GM19324 (cell line): Measurements from ENCODE around the gene GRPEL1.
"Not testable (repeated sequence)": the region's sequence is repeated elsewhere in the genome, so short reads cannot be mapped to it uniquely, and the experiment has no call there.

Experiments
- ATAC-seq: cut with Tn5 transposase; IDR thresholded peaks from one replicate; pipeline ENCODE4 v1.9.1; 2021; ENCODE audit warnings: mild to moderate bottlenecking, moderate library complexity; ENCODE audit not compliant: unreplicated experiment, low FRiP score

The GRPEL1 gene

DNA sequence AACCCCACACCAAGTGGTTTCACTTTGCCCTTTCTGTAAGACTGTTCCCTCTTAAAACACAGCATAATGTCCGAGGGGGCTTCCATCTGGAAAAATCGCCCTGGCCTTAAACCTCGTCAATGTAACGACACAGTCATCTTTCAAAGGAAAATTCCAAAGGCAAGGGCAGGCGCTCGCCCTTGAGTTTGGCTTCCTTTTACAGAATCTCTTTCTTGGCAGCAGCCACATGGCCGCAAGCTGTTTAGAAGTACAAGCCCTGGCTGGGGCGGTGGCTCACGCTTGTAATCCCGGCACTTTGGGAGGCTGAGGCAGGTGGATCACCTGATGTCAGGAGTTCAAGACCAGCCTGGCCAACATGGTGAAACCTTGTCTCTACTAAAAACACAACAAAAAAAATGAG lies 27.1 kb upstream of the GRPEL1 start:
- no peak for ATAC-seq

DNA sequence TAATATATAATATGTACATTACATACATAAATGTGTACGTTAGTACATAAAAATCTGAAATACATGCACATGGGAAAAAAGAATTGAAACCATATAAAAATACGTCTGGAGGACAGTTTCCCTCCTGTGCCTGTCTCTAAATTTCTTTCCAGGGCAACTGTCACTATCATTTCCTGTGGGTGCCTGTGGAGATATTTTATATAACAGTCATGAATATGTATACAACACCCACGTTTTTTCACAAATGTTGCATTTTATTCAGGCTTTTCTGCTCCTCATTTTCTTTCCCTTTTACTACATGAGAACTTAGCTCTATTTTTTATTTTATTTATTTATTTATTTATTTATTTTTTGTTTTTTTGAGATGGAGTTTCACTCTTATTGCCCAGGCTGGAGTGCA lies 24.2 kb upstream of the GRPEL1 start:
- no peak for ATAC-seq

DNA sequence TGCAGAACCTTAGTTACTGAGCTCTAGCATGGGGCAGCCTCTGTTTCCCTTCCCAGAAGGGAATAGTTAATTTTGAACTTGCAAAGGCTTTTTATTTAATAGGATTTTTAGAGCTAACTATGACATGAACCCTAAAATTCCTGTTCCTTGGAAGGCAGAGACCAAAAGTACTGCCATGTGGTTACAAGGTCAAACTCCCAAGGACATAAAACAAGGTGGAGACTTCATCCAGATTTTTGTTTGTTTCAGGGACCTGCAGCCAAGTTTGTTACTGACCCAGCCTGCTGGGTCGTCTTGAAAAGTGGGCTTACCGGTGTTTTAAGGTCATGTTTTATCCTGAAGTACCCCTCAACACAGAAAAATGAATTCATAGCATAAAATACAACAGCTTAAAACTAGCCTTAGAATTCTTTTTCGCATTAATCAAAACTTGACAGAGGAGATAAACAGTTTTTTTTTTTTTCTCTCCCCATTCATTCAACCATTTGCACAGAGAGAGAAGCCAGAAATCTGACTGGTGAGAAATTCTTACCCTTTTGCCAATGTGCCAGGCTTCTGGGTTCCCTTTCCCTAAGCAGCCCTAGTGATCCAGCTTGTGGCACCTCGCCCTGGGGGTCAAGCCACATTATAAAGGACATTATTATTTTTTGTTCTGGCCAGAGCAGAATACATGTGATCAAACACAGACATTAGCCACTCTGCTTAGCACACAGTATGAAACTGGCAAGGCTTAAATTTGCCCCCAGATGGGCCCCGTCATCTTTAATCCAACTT lies 21.5 kb upstream of the GRPEL1 start:
- ATAC-seq = no peak

DNA sequence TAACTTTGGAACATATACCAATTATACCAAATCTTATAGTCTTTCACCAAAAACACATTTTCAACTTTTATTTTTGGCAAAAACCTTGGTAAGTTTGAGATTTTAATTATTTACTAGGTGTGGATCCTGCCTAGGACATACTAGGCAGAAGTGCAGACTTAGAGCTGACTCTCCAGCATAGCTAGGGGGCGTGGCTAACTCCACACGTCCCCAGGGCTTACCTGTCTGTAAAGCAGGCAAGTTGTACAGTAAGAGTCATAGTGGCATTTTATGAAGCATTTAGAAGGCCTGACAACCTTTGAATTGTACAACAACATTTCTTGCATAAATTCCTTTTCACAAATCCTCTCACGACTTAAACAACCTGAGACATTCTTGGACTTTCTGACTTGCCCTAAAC lies 19.2 kb upstream of the GRPEL1 start:
- no peak for ATAC-seq

DNA sequence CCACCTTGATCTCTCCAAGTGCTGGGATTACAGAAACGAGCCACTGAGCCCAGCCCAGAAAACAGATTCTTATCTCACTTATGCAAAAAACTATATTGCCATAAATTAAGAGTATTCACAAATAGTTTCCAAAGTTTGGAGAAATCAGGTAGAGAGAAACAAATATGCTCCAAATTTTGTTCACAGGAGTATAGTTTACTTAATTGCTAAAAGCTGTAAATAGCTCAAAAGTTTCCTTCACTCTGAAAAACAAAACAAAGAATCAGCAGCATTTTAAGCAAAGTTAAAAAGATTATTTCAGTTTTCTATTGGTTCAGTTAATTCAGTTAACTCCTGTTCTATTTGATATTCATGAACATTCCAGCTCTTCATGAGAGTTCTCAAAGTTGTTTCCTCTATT lies 18.5 kb upstream of the GRPEL1 start:
- no peak for ATAC-seq

DNA sequence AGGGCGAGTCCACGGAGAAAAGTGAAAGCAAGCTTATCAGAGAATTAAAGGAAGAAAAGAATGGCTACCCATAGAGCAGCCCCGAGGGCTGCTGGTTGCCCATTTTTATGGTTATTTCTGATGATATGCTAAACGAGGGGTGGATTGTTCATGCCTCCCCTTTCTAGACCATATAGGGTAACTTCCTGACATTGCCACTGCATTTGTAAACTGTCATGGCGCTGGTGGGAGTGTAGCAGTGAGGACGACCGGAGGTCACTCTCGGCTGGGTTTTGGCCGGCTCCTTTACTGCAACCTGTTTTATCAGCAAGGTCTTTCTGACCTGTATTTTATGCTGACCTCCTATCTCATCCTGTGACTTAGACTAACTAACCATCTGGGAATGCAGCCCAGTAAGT lies 16.7 kb upstream of the GRPEL1 start:
- not testable (repeated sequence) for ATAC-seq

DNA sequence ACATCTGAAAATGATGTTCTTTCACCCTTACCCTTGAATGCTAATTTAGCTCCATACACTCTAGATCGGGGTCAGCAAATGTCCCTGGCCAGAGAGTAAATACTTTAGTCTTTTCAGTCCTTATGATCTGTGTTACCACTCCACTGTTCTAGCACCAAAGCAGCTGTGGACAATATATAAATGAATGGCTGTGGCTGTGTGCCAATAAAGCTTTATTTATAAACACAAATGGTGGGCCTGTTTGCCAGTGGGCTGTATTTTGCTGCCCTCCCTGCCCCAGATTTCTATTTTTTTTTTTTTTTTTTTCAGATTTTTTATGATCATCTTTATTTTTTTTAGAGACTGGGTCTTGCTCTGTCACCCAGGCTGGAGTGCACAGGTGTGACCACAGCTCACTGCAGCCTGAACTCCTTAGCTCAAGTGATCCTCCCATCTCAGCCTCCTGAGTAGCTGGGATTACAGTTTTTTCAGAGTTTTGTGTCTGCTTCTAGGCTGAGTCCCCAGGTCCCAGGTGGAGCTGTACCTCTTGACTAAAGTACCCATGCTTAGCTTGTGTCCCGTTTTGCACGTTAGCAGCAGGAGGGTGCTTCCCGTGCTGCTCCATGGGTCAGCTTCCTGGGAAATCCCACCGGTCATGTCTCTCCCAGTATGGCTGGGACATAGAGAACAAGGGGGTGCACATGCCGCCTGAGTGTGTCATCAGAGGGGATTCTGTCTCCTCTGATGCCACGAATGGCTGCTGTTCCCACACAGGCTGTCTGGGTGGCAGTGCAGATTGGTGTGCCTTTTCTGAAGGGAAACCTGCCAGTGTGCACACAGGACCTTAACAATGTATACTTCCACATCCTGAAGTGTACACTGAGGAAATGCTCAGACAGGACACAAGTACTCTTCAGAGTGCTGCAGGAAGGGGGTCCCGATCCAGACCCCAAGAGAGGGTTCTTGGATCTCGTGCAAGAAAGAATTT lies 16.0 kb upstream of the GRPEL1 start:
- no peak for ATAC-seq

DNA sequence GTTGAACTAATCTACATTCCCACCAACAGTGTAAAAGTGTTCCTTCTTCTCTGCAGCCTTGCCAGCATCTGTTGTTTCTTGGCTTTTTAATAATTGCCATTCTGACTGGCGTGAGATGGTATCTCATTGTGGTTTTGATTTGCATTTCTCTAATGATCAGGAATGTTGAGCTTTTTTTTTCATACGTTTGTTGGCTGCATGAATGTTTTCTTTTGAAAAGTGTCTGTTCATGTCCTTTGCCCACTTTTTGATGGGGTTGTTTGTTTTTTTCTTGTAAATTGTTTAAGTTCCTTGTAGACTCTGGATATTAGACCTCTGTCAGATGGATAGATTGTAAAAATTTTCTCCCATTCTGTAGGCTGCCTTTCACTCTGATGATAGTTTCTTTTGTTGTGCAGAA lies 12.0 kb upstream of the GRPEL1 start:
- not testable (repeated sequence) for ATAC-seq

DNA sequence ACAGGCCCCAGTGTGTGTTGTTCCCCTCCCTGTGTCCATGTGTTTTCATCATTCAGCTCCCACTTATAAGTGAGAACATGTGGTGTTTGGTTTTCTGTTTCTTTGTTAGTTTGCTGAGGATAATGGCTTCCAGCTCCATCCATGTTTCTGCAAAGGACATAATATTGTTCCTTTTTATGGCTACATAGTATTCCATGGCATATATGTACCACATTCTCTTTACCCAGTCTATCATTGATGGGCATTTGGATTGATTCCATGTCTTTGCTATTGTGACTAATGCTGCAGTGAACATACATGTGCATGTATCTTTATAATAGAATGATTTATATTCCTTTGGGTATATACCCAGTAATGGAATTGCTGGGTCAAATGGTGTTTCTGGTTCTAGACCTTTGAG lies 11.6 kb upstream of the GRPEL1 start:
- not testable (repeated sequence) for ATAC-seq

DNA sequence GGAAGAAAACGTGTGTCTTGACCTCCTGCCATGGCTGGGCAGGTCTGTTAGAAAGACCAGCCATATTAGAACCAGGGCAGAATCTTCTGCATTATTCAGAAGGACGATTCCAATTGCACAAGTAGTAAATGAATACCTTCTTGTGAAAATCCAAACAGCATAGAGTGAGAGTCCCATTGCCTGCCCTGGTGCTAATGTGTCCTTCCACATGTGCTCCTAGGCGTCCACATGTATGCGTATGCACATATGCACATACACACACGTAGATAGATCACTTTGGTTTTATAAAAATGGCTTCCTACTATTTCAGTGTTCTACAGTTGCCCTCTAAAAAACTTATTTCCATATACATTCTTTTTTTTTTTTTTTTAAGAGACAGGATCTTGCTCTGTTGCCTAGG lies 10.2 kb upstream of the GRPEL1 start:
- ATAC-seq = no peak

DNA sequence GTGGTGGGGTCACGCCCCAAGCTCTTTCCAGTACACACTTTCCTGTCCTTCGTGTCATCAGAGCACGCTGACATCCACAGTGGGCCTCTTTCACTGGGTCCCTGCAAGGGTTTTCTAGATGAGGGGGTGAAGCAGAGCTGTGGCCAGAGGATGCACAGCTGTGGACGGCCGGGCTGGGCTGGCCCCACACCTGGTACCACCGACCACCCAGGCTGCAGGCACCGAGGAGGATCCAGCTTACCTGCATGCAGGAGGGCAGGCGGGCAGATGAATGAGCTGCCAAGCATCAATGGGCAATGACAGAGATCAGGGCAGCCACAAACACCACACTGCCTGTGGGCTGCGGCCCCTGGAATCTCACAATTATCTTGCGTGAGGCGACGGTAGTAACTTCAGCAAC lies 9.5 kb upstream of the GRPEL1 start:
- no peak for ATAC-seq

DNA sequence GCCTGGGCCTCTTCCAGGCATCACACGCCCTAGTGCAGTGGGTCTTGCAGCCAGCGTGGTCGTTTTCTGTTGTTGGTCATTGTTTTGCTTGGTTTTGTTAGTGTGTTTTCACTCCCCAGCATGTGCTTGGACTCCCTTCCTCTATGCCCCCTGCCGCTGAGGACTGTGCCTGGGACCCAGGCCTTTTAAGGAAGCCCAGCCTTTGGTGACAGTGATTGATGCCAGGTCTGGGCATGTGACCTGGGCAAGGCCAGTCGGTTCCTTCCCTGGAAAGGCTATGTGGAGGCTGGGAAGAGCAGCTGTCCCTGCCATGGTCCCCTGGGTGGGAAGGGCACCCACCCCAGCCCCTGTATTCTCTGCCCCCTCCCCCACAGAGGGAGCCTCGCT lies 8.8 kb upstream of the GRPEL1 start:
- no peak for ATAC-seq

DNA sequence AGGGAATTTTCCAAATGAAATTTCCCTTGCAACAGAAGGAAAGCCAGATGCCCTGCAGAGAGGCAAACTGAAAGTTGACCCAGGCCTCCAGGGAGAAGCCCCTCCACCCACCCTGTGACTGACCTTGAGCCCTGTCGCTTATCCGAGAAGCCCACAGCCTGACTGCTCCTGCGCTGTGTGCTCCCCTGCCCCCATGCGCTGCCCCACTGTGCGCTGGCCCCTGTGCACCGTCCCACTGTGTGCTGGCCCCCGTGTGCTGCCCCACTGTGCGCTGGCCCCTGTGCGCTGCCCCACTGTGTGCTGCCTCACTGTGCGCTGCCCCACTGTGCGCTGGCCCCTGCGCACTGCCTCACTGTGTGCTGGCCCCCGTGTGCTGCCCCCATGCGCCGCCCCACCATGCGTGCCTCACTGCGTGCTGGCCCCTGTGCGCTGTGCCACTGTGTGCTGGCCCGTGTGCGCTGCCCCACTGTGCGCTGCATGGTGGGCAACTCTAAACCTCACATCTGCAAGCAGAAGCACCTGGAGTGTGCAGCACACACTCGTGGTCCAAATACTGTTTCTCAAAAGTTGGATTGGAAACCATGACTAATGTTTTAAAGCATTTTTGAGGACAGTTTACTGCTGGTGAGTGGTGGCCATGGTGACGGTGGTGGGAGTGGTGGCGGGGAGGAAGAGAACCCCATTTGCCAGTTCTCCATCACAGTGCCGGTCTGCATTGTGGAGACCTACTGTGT lies 8.3 kb upstream of the GRPEL1 start:
- ATAC-seq = no peak

DNA sequence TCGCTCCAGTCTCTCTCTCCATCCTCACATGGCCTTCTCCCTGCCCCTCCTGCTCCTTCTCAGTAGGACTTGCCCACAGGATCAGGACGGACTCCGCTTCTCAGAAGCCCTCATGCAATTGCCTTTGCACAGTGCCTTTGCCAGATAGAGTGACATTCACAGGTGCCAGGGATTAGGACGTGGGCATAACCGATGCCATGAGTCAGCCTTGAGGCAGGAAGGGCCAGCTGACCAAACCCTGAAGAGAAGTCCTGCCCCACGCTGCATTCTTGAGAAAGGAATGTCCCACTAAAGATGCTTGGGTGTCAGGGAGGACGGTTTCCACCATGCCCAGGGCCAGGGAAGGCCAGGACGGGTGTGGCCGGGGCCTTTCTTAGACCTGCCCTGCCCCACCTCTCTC lies 6.6 kb upstream of the GRPEL1 start:
- no peak for ATAC-seq

DNA sequence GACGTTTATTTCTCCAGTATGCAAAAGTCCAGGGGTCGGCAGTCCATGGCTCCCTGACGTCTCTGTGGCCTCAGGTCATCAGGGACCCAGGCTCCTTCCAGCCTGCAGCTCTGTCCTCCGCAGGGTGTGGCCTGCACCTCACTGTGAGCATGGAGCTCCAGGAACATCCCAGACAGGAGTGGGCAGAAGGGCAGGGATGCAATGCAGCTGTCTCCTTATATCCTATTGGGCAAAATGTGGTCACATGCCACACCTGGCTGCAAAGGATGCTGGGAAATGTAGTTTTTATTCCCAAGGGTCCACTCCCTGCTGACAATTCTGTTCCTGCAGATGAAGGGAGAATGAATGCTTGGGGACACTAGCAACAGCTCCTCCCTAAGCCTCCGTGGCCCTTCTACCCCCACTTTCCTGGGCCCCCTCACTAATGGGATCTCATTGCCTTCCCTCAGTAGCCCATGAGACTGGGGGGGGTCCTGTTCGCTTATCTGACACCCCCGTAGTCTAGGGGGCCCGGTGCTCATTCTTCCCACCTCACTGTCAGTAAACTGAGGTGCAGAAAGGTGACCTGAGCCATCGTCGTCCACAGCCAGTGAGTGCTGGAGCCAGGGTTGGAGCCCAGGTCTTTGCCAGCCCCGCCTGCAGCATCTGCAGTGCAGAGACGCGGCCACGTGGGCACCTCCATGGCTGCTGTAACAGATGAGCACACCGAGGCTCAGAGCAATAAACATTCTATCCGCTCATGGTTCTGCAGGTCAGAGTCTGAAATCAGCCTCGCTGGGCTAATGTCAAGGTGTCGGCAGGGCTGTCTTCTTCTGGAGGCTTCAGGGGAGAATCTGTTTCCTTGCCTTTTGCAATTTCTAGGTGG lies 5.9 kb upstream of the GRPEL1 start:
- no peak for ATAC-seq

DNA sequence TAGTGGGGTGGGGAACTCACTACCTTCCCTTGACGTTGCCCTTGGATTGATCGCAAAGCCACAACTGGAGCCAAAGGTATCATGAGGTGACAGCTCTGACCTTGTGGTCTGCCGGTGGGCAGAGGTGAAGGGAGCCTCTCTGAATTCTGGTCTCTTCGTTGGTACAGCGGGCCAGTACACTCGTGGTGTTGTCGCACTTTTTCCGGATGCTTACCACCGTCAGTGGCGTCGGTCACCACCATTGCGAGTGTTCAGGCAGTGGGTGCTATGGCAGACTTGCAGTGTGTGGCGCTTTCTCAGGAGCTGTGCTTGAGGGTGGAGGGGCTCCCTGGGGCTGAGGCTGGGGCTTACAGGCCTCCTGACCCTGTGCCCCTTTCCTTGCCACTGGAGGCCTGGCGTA lies 5.2 kb upstream of the GRPEL1 start:
- ATAC-seq = no peak

DNA sequence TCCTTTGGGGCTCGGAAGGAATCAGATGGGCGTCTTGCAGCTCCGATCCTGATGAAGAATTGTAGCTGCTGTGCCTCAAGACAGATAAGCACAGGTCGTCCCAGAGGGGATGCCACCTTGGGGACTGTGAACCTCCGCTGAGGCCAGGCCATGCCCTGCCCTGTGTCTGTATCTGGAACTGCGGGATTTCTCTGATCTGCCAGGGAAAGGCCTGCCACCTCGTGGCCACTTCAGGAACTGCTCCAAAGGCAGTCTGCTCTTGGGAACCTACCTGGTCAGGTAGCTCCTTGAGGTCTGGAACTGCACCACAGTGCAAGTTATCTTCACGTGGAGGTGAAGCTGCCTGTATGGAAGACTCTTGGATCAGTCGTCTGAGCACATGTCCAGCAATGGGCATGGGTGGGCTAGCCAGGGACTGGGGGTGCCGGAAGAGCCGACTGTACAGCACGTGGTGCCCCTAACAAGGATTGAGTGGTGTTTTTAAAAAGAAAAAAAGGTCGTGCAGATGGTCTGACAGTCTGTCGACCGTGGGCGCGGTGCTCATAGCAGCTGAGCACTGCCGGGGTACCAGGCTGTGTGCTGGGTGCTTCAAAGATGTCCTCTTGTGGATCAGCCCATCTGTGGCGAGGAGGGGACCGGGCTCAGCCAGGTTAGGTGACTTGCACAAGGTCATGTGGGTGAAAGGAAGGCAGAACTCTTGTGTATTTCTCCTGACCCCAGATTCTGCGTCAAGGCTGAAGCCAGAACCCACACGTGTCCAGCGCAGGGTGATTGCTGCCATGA lies 3.1 kb upstream of the GRPEL1 start:
- ATAC-seq = no peak

DNA sequence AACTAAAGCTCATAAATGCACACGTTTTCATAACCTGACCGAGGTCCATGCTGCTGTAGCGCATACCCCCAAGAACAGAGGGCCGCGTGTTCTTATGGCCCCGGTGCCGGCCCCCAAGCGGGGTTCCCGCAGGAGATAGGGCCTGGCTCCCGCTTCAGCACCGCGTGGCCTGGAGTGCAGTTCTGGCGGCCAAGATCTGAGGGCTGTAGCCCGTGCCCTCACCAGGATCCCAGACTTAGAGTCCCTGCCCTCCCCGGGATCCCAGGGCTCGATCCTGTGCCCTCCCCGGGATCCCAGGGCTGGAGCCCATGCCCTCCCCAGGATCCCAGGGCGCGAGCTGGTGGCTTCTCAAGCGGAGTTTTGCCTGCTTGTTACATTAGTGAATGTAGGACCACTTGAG lies 1.0 kb upstream of the GRPEL1 start:
- no peak for ATAC-seq

DNA sequence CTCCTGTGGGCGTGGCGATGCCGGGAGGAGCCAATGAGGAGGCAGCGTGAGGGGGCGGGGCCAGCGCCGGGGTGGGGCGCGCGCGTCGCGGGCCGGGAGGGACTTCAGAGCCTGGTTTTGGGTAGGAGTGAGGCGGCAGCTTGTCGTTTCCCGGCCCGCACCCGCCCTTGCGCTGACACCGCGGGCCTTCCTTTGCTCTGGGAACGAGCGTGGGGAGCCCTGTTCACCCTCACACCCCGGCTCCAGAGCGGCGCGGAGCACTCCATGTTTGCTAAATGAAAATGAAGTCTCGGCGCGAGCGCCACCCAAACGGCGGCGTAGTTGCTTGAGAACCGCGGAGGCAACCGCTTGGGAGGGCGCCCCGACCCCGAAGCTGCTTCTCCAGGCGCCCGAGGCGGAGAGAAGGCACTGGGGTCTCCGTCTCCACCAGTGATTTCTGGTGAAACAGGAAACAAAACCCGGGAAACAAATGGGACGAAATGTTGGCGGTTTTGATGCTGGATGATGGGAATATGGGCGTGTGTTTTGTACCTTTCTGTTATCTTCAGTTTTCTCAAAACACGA lies 497 bp upstream of the GRPEL1 start:
- peak; percentile 9 for ATAC-seq
